NCI-H2081 (cell line): ENCODE measurements around the gene JAKMIP1.
"Not testable (repeated sequence)": the region's sequence is repeated elsewhere in the genome, so short reads cannot be mapped to it uniquely, and the experiment has no call there.

Source experiments
- DNase-seq, 2 experiments: peaks; one replicate each; lab custom pipeline; 2025; lab: John Stamatoyannopoulos, UW

JAKMIP1 gene

GRCh38 chr4:6229095-6229494 is 28.7 kb upstream of the JAKMIP1 start:
- DNase-seq, result no peak

DNA sequence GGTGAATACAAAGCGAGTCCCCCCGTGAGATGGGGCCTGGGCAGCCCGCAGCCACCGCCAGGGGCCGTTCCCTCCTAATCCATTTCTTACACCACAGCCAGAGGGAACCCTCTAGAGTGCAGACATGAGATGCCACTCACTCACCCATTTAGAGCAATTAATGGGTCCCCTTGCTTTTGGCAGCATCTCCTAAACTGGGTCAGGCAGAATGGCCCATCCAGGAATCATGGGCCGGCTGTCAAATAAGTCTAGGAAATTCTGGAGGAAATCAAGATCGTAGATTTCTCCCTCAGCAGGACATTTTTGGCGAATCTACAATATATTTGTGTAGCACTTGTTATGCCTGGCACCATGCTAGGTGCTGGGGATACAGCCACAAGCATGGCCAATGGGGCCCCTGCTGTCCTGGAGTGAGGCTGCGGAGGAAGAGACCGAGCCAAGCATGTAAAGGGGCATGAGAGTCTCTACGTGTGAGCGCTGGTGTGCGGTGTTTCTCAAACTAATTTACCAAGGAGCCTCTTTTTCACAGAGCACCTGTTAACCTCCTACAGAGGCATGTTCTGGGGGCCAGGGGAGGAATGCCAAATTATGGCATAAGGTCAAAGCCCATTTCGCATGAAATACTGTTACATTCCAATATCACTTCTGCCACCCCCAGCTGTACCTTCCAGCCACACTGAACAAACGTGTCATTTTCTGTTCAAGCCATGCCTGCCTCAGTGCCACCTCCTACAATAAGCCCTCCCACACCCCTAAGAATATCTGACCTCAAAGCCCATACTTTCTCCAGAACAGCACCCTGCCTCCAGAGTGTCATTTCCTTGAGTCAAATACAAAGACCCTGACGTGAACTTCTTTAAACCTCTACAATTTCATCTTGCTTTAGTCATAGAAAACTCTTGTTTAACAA is 28.1 kb upstream of the JAKMIP1 start:
- no peak for DNase-seq

DNA sequence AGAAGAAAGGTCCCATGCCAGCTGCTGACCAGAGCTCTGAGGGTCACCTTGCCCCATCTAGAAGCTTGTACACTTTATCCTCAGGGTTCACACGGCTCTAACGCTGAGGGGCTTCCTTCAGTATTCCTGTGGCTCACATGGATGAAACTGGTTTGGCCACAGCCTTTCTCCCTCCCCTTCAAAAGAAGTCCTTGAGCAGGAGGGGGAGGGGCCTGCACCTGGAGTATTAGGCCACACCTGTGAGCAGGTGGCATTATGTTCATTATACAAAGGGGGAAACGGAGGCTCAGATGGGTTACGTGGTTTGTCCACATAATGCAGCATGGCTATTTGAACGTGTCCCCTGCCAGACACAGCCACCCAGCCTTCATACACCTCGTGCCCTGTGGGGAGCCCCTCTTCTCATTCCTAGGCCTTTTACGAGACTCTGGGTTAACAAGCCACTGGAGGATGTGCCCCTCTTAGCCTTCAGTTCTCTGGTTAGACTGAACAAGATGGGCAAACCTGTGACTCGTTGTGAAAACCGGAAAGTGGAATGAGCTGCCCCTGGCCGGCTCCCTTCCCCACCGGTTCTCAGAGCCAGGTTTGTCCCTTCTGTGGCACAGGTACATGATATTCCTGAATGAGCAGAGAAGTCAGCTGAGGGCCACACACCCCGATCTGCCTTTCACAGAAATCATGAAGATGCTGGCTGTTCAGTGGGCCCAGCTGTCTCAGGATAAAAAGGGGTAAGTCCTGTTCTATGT is 27.2 kb upstream of the JAKMIP1 start:
- DNase-seq, result no peak

DNA sequence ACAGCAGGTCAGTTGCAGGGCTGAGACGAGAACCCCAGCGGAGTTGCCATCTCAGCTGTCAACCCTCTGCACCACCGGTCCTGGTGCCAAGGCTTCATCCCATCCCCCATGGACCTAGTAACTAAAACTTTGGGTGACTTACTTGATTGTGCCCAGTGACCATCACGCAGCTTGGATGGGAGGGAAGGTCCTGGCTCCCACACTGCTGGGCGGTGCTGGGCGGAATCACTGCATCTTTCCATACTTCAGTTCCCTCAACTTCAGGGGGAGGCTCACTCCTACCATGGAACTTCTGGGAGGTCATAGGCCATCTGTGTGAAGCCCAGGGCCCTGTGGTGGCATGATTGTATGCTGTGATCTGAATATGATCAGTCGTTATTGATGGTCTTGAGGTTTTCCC is 26.2 kb upstream of the JAKMIP1 start:
- DNase-seq, result no peak

GRCh38 chr4:6225469-6225868 is 25.1 kb upstream of the JAKMIP1 start:
- no peak for DNase-seq

DNA sequence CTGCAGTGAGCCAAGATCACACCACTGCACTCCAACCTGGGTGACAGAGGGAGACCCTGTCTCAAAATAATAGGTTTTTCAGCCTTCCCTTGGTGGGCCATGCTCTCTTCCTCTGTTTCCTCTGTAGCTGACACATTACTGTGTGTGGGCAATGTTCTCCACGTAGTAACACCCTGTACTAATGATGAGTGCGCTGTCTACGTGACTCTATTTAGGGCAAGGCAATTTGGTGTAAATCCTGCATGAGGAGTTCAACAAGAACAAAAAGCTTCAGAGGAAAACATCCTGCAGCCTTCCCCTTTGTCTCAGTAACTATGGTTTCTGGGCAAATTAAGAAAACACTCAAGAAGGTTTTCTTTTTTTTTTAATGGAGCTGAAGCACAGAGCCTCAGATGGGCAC is 24.4 kb upstream of the JAKMIP1 start:
- no peak for DNase-seq

DNA sequence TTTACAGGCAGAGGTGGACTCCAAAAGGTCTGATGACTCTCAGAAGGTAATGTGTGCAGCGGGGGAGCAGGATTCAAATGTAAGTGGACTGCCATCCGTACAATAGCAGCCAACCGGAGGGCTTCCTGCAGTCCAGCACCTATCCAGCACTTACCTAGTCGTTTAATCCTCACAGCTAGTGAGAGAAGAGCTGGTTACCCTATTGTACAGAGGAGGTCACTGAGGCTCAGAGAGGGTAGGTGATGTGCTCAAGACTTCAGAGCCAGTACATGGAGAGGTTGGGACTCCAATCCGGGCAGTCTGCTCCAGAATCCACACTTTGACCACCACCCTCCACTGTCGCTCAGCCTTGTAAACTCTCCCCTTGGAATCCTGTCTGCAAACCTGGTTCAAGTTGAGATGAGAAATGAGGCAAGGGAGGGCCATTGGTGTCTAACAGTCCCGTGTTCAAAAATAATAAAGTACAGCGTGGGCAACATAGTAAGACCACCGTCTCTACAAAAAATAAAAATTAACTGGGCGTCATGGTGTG is 22.5 kb upstream of the JAKMIP1 start:
- DNase-seq, result peak; percentile 8 to 58

DNA sequence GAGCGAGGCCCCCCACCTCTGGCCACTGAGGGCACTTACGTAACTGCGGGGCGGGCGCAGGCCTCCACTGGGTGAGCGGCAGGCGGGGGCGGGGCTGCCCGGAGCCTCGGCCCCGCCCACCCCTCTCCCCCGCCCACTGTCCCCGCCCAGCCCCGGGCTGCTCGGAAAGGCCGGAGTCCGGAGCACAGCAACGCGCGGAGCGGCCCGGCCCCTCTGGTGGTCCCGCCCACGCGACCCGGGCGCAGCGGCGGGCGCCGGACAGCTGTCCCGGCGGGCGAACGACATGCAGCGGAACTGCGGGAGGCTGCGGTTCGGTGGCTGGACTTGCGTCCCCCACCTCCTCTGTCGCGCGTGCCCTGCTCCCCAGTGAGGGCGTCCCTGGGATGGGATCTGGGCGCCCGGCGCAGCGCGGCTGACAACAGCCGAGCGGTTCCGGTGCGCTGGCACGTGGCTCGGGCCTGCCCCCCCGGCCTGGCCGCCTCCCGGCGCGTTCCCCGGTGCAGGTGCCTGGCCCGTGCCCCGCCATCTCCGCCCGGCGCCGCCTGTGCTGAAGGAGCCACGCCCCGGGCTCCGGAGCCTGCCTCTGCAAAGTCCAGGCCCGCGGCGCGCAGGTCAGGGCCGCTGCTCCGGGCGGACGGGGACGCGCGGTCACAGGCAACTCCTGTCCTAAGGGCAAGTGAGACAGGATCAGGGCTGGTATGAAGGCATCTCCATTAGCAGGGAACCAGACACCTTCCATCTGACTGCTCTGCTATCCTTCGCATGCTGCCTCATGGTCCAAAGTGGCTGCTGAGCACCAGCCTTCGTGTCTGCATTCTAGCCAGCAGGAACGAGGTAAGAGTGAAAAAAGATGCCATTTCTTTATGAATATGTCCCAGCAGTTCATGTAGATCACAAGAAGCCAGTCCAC is 21.8 kb upstream of the JAKMIP1 start:
- peak; percentile 63 for DNase-seq

DNA sequence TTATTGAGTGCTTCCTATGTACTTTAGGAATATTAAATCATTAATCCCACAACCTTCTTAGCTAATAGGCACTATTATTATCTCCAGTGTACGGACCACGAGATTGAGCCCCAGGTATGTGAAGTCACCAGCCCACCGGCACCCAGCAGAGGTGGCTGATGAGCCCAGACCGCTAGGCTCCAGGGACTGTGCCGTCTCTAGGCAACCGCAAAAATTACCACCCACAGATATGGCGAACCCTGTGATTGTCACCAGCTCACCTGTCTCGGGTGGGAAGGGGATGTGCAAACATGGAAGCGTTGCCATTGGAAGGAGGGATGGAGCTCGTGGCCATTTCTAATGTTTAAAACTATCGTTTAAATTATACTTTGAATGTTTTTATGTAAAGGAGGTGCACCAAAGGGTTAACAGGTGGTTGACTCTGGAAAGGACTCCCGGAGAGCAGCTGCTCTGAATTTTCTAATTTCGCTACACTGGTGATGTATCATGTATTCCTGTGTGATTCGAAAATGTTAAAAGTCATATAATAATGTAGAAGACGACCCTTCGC is 21.0 kb upstream of the JAKMIP1 start:
- DNase-seq, result peak; percentile 39 to 61

DNA sequence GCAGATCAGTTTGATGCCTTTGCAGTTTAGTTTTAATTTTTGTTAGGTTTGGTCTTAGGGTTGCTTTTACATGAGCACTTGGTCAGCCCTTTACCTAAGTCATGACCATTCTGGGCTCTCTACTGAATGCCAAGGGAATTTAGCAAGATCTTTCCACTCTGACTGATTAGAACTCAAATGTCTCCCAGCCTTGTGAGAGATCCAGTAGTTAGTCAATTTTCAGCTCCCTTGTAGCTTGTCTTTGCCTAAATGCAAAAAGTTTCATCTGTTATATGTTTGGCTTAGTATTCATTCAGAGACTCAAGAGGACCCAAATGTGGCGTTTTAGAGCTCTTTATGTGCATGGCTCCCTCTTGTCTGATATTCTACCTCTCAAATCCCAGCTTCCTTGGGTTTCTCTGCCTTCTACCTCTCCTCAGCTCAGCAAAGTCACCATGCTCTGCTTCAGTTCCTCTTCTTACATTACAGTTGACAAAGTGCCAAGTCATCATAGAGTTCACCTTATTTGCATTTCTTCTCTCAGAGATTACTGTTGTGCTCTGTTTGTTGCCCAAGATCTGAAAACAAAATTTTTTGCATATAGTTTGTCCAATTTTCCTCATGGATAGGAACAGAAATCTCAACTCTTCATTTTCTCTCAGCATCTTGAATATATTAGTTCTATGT is 17.5 kb upstream of the JAKMIP1 start:
- no peak for DNase-seq

DNA sequence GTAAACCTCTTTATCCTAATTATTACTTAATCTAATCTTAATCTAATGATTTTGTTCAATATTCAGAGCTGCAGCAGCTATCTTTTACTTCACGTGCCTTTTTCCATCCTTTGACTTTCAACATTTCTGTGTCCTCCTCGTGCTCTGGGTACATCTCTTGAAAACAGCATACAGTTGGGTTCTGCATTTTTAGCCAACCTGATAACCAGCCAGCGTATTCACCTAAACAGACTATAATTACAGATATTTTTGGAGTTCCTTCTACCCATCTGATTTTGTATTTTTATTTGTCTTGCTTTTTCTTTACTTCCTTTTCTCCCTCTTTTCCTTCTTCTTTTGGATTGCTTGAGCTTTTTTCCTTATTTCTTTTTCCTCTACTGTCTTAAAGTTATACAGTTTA is 16.2 kb upstream of the JAKMIP1 start:
- DNase-seq, result no peak

DNA sequence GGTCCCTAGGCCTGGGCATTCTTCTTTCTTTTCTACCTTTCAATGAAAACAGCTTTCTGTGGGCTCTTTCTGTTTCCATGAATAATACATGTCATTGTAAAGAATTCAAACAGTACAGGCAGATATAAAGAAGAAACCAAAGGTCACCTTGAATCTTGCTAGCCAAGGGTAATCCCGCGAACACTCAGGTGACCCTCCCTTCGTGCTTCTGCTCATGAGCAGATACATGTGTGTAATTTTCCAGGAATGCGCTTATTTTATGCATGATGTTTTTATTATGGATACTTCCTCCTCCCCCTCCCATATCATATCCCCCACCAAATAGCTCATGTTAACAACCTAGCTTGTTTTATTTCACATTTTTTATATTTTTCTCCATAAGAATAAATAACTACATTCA is 9.6 kb upstream of the JAKMIP1 start:
- no peak for DNase-seq

DNA sequence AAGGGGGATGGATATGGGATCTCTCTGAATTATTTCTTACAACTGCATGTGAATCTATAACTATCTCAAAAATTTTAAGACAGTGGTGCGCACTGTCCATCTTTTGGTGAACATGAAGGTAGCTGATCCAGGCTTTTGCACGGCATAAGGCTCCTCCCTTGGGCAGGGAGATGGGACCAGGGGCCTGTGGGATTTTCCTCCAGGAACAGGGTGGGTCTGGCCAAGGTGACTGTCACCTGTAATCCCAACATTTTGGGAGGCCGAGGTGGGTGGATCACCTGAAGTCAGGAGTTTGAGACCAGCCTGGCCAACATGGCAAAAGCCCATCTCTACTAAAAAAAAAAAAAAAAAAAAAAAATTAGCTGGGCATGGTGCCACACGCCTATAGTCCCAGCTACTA is 8.9 kb upstream of the JAKMIP1 start:
- not testable (repeated sequence) for DNase-seq

DNA sequence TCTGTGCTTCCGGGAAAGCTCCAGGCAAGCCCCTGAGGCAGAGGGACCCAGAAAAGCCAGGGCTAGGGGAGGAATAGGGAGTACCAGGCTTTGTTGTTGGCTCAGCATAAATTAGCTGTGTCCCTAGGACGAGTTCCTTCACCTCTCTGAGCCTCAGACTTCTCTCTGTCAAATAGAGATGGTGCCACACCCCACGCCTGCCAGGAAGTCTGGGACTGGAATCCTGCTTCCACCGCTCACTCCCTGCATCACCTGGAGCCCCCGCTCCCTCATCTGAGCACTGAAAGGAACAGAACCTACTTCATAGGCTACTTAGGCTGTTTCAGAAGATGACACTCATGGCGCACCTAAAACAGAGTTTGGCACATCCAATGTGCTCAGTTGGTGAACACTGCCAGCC is 8.1 kb upstream of the JAKMIP1 start:
- DNase-seq, result no peak

- no peak for DNase-seq
These were observed 7.3 kb upstream of the JAKMIP1 start for GRCh38 chr4:6207602-6208001.

- DNase-seq, result no peak
These were observed 6.5 kb upstream of the JAKMIP1 start for GRCh38 chr4:6206771-6207290.

GRCh38 chr4:6205973-6206372 is 5.6 kb upstream of the JAKMIP1 start:
- no peak for DNase-seq

DNA sequence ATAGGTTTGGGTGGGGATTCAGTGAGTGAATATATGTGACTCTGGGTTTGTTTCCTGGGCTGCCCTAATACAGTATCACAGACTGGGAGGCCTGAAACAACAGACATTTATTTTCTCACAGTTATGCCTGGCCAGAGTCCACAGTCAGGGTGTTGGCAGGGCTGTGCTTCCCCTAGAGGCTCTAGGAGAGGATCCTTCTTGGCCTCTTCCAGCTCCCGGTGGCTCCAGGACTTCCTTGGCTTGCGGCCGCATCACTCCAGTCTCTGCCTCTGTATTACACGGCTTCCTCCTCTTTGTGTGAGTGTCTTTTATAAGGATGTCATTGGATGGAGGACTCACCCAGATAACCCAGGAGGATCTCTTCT is 5.2 kb upstream of the JAKMIP1 start:
- DNase-seq, result no peak

DNA sequence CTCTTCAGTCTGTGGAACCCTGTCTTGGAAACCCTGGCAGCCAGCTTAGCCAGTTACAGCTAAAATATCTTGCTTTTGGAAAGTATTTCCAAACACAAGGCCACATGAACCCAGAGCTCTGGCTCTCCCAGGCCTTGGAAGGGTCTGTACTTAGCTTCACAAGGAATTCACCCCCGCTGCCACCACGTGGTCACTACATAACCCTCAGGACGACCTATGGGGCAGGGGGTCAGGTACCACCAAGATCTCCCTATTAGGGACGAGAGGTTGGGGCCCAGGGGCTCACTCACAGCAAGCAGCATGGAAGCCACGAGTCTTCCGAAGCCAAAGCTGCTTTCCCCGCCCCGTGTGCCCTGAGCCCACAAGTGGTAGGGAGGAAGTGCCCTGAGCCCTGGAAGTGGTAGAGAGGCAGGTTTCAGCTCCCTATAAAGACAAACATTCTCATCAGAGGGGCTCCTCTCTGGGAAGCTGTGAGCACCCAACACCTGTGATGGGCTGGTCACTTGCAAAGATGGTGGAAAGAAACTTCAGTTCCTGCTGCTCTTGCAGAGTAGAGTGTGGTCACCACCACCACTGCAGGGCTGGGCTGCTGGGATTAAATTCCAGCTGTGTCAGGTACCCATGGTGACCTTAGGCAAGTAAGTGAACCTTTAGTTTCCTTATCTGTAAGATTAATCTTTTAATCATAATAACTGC is 4.7 kb upstream of the JAKMIP1 start:
- no peak for DNase-seq

DNA sequence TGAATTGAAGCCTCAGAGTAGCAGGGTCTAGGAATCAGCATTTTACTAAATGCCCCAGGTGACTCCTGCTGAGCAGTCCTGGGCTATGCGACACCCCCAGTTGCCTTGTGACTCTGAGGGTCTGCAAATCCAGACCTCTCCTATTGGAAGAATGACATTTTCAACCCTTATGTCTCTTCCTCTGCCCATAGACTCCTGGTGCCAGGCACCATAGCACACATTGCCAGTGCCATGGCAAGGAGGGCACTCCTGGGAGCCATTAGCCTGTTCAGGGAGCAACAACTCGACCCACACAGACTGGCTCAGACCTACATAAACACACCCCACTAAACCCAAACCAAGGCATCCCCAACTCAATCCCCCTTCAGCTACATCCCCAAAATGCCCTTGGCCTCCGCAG is 3.7 kb upstream of the JAKMIP1 start:
- no peak for DNase-seq
